ENCODE measurements around the gene SLC23A2.

Gene SLC23A2

DNA sequence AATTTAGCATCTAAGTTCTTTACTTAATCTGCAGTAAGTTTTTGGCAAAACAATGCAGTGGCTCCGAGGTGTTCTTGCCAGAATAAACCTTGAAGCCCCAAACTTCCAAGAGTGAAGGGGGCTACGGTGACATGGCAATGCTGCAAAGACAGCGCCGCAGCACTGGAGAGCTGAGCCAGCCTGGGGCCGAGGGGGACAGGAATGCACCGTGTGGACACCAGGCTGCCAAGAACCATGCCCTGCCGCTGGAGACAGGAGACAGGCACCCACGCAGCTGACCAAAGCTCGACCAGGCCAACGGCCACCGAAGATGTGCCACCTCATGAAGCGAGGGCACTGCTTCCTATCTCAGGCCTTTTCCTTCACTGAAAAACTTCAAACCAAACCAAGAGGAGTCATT lies 146.2 kb downstream of the SLC23A2 start:
- Histone ChIP-seq H3K36me3 (ENCODE audit: control insufficient read depth in 2 of 2, insufficient read depth in 1 of 2, low read length in 2 of 2) (peaks cover 19 to 75% of the 10 kb centered on the region in 2 experiments), H3K4me3 (ENCODE audit: low read depth, low read length) (no peak overlapping the region), H3K4me1 (ENCODE audit: control insufficient read depth, insufficient read depth, low read length) (no peaks in the 10 kb centered on the region), H3K27ac (ENCODE audit: extremely low read depth, low read depth, low read length) (no peak overlapping the region), H3K9me3 (ENCODE audit: control insufficient read depth, insufficient read depth, low read depth, low read length) (no peaks in the 10 kb centered on the region)
- TF ChIP-seq HOXA7 (CRISPR knock-in tag; IDR thresholded peaks at IDR 0.05; ENCODE audit: borderline replicate concordance): no peak
- TF ChIP-seq ZNF629 (tag by site-specific recombination; IDR thresholded peaks at IDR 0.05): no peak
- TF ChIP-seq ZNF544 (tag by site-specific recombination; IDR thresholded peaks at IDR 0.05): no peak
- TF ChIP-seq, protein P1, sequence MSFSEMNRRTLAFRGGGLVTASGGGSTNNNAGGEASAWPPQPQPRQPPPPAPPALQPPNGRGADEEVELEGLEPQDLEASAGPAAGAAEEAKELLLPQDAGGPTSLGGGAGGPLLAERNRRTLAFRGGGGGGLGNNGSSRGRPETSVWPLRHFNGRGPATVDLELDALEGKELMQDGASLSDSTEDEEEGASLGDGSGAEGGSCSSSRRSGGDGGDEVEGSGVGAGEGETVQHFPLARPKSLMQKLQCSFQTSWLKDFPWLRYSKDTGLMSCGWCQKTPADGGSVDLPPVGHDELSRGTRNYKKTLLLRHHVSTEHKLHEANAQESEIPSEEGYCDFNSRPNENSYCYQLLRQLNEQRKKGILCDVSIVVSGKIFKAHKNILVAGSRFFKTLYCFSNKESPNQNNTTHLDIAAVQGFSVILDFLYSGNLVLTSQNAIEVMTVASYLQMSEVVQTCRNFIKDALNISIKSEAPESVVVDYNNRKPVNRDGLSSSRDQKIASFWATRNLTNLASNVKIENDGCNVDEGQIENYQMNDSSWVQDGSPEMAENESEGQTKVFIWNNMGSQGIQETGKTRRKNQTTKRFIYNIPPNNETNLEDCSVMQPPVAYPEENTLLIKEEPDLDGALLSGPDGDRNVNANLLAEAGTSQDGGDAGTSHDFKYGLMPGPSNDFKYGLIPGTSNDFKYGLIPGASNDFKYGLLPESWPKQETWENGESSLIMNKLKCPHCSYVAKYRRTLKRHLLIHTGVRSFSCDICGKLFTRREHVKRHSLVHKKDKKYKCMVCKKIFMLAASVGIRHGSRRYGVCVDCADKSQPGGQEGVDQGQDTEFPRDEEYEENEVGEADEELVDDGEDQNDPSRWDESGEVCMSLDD (tag by site-specific recombination; IDR thresholded peaks at IDR 0.05): no peak
- no peak for TF ChIP-seq ZNF292 (tag by site-specific recombination; IDR thresholded peaks at IDR 0.05; ENCODE audit: borderline replicate concordance, low read depth)
- TF ChIP-seq, protein P2, sequence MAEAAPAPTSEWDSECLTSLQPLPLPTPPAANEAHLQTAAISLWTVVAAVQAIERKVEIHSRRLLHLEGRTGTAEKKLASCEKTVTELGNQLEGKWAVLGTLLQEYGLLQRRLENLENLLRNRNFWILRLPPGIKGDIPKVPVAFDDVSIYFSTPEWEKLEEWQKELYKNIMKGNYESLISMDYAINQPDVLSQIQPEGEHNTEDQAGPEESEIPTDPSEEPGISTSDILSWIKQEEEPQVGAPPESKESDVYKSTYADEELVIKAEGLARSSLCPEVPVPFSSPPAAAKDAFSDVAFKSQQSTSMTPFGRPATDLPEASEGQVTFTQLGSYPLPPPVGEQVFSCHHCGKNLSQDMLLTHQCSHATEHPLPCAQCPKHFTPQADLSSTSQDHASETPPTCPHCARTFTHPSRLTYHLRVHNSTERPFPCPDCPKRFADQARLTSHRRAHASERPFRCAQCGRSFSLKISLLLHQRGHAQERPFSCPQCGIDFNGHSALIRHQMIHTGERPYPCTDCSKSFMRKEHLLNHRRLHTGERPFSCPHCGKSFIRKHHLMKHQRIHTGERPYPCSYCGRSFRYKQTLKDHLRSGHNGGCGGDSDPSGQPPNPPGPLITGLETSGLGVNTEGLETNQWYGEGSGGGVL (tag by site-specific recombination; IDR thresholded peaks at IDR 0.05): no peak
- CTCF ChIA-PET: no interaction called here
- POLR2A ChIA-PET: interaction anchor here (0.6 kb wide), 1 partner anchor 157 kb away, joined by 3 read pairs; no protein-coding TSS in a partner anchor

DNA sequence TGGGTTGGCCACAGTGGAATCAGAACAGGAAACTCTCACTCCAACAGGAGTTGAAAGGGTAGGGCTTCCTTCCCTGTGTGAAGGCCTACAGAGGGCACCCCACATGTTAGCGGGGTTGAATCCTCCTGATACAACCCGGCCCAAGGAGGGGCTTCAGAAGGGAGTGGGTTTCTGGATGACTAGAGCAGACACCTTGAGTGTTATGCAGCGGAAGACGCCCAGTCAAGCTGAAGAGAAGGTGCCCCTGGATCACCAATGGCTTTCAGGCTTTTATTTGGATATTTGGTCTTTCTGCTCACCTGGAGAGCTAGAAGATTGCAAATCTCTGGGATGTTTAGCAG lies 146.8 kb downstream of the SLC23A2 start:
- Histone ChIP-seq H3K4me3 (ENCODE audit: low read depth, low read length) (no peak overlapping the region), H3K9me3 (ENCODE audit: control insufficient read depth, insufficient read depth, low read depth, low read length) (no peaks in the 10 kb centered on the region), H3K36me3 (ENCODE audit: control insufficient read depth in 2 of 2, insufficient read depth in 1 of 2, low read length in 2 of 2) (peaks cover 13 to 69% of the 10 kb centered on the region in 2 experiments), H3K4me1 (ENCODE audit: control insufficient read depth, insufficient read depth, low read length) (no peaks in the 10 kb centered on the region), H3K27ac (ENCODE audit: extremely low read depth, low read depth, low read length) (no peak overlapping the region)
- TF ChIP-seq ZNF140 (tag by site-specific recombination; IDR thresholded peaks at IDR 0.05): no peak
- ChIA-PET POLR2A (no interaction called here), CTCF (no interaction called here)

DNA sequence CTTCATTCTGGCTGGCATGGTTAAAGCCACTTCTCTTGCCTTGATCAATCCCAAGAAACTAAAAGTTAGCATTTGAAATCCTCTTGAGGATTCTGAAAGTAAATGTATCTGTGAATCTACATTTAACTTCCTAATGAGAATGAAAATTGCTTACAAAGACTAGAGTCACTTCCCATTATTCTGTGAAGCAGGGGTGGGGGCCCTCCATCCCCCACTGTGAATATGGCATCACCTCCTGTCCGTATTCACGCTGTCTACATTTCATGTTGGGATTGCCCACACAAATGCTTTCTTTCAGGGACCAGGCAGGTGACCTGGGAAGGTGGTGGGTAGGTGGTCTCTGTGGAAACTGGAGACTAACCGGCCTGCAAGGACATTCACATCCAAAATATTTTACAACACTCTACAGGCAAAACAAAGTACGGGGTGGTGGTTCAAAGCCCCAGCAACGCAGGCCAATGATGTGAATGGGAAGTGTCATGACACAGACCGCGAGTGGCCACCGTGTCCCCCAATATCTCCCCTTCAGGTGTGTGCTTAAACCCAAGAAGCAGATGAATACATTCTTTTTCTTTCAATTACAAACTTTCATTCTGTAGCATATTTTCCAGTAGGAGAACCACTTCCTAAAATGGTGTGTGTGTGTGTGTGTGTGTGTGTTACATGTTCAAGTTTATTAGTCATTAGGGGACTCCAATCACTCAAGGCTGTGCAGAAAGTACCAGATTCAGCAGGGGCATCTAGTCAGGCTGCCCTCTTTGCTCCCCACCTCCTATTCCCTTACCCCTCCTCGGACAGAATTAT lies 147.4 kb downstream of the SLC23A2 start:
- H3K36me3 ChIP-seq (ENCODE audit: control insufficient read depth in 2 of 2, insufficient read depth in 1 of 2, low read length in 2 of 2): peaks cover 8 to 63% of the 10 kb centered on the region in 2 experiments; a peak in 2 of 3 replicates
- TF ChIP-seq, protein P3, sequence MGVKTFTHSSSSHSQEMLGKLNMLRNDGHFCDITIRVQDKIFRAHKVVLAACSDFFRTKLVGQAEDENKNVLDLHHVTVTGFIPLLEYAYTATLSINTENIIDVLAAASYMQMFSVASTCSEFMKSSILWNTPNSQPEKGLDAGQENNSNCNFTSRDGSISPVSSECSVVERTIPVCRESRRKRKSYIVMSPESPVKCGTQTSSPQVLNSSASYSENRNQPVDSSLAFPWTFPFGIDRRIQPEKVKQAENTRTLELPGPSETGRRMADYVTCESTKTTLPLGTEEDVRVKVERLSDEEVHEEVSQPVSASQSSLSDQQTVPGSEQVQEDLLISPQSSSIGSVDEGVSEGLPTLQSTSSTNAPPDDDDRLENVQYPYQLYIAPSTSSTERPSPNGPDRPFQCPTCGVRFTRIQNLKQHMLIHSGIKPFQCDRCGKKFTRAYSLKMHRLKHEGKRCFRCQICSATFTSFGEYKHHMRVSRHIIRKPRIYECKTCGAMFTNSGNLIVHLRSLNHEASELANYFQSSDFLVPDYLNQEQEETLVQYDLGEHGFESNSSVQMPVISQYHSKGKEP (tag by site-specific recombination; IDR thresholded peaks at IDR 0.05): no peak
- TF ChIP-seq REPIN1 (tag by site-specific recombination; IDR thresholded peaks at IDR 0.05; ENCODE audit: low read depth) (no peak), MYNN (tag by site-specific recombination; IDR thresholded peaks at IDR 0.05; ENCODE audit: borderline replicate concordance) (no peak), ZNF626 (tag by site-specific recombination; IDR thresholded peaks at IDR 0.05) (no peak), ZBTB1 (tag by site-specific recombination; IDR thresholded peaks at IDR 0.05) (no peak), ZNF544 (tag by site-specific recombination; IDR thresholded peaks at IDR 0.05) (no peak), ZNF324 (tag by site-specific recombination; IDR thresholded peaks at IDR 0.05) (no peak), SP2 (tag by site-specific recombination; IDR thresholded peaks at IDR 0.05) (no peak), ZNF266 (tag by site-specific recombination; IDR thresholded peaks at IDR 0.05; ENCODE audit: low read depth) (no peak), ZNF24 (tag by site-specific recombination; IDR thresholded peaks at IDR 0.05) (no peak), ZNF830 (tag by site-specific recombination; IDR thresholded peaks at IDR 0.05; ENCODE audit: low read depth) (no peak)
- TF ChIP-seq, protein P4, sequence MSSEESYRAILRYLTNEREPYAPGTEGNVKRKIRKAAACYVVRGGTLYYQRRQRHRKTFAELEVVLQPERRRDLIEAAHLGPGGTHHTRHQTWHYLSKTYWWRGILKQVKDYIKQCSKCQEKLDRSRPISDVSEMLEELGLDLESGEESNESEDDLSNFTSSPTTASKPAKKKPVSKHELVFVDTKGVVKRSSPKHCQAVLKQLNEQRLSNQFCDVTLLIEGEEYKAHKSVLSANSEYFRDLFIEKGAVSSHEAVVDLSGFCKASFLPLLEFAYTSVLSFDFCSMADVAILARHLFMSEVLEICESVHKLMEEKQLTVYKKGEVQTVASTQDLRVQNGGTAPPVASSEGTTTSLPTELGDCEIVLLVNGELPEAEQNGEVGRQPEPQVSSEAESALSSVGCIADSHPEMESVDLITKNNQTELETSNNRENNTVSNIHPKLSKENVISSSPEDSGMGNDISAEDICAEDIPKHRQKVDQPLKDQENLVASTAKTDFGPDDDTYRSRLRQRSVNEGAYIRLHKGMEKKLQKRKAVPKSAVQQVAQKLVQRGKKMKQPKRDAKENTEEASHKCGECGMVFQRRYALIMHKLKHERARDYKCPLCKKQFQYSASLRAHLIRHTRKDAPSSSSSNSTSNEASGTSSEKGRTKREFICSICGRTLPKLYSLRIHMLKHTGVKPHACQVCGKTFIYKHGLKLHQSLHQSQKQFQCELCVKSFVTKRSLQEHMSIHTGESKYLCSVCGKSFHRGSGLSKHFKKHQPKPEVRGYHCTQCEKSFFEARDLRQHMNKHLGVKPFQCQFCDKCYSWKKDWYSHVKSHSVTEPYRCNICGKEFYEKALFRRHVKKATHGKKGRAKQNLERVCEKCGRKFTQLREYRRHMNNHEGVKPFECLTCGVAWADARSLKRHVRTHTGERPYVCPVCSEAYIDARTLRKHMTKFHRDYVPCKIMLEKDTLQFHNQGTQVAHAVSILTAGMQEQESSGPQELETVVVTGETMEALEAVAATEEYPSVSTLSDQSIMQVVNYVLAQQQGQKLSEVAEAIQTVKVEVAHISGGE (tag by site-specific recombination; conservative IDR thresholded peaks at IDR 0.05; ENCODE audit: low read depth): no peak
- TF ChIP-seq, protein P5, sequence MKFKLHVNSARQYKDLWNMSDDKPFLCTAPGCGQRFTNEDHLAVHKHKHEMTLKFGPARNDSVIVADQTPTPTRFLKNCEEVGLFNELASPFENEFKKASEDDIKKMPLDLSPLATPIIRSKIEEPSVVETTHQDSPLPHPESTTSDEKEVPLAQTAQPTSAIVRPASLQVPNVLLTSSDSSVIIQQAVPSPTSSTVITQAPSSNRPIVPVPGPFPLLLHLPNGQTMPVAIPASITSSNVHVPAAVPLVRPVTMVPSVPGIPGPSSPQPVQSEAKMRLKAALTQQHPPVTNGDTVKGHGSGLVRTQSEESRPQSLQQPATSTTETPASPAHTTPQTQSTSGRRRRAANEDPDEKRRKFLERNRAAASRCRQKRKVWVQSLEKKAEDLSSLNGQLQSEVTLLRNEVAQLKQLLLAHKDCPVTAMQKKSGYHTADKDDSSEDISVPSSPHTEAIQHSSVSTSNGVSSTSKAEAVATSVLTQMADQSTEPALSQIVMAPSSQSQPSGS (tag by site-specific recombination; IDR thresholded peaks at IDR 0.05; ENCODE audit: low read depth): no peak
- no peaks in the 10 kb centered on the region for H3K4me1 ChIP-seq (ENCODE audit: control insufficient read depth, insufficient read depth, low read length)
- POLR2A ChIA-PET: no interaction called here
- H3K9me3 ChIP-seq (ENCODE audit: control insufficient read depth, insufficient read depth, low read depth, low read length): no peaks in the 10 kb centered on the region
- CTCF ChIA-PET: no interaction called here
- no peak overlapping the region for H3K4me3 ChIP-seq (ENCODE audit: low read depth, low read length)
- no peak overlapping the region for H3K27ac ChIP-seq (ENCODE audit: extremely low read depth, low read depth, low read length)

Data from HEK293 (cell line).